GM18526 (cell line): Measurements from ENCODE around the gene TBC1D30.

Experiments
- POLR2A ChIP-seq: IDR thresholded peaks from 3 replicates; pipeline ENCODE4 v1.6.1; 2011; ENCODE audit not compliant: insufficient read length; ENCODE audit errors: extremely low read depth

Gene TBC1D30

GRCh38 chr12:64884164-64884542, 59.7 kb downstream of the TBC1D30 start:
- no peak for TF ChIP-seq POLR2A

- no peak for TF ChIP-seq POLR2A
These were observed 60.3 kb downstream of the TBC1D30 start for GRCh38 chr12:64884728-64885127.

- TF ChIP-seq POLR2A = no peak
These were observed 65.2 kb downstream of the TBC1D30 start for GRCh38 chr12:64889434-64890216.

GRCh38 chr12:64890873-64891468, 66.5 kb downstream of the TBC1D30 start:
- no peak for TF ChIP-seq POLR2A

- no peak for TF ChIP-seq POLR2A
These were observed 67.2 kb downstream of the TBC1D30 start for GRCh38 chr12:64891629-64892028.

- no peak for TF ChIP-seq POLR2A
These were observed 68.1 kb downstream of the TBC1D30 start for GRCh38 chr12:64892561-64892960.

- no peak for TF ChIP-seq POLR2A
These were observed 69.5 kb downstream of the TBC1D30 start for GRCh38 chr12:64893961-64894360.

- TF ChIP-seq POLR2A = no peak
These were observed 70.5 kb downstream of the TBC1D30 start for GRCh38 chr12:64894827-64895475.

GRCh38 chr12:64895526-64895925, 71.1 kb downstream of the TBC1D30 start:
- TF ChIP-seq POLR2A = no peak

GRCh38 chr12:64900540-64900939, 76.1 kb downstream of the TBC1D30 start:
- no peak for TF ChIP-seq POLR2A

- no peak for TF ChIP-seq POLR2A
These were observed 79.2 kb downstream of the TBC1D30 start for GRCh38 chr12:64903479-64904152.

GRCh38 chr12:64907097-64907496, 82.7 kb downstream of the TBC1D30 start:
- no peak for TF ChIP-seq POLR2A

- no peak for TF ChIP-seq POLR2A
These were observed 84.7 kb downstream of the TBC1D30 start for GRCh38 chr12:64909124-64909523.

- TF ChIP-seq POLR2A = no peak
These were observed 86.6 kb downstream of the TBC1D30 start for GRCh38 chr12:64911081-64911480.

- no peak for TF ChIP-seq POLR2A
These were observed 87.5 kb downstream of the TBC1D30 start for GRCh38 chr12:64911912-64912311.
